Gastrocnemius medialis (tissue), 4 donors: ENCODE measurements around the gene SH2D6.

ENCODE experiments used
- POLR2A ChIP-seq, 2 donors: fragments of 450-650 bp; IDR thresholded peaks; one replicate each; pipeline ENCODE4 v1.6.1; 2017; ENCODE audit warnings: antibody characterized with exemption in 2 of 2, mild to moderate bottlenecking in 2 of 2, moderate library complexity in 2 of 2
- TF ChIP-seq, protein P1 (sequence below), 5 experiments: fragments of 450-650 bp in 3 of 5; fragments of 200-600 bp in 2 of 5; sonication (generic) in 2 of 5; IDR thresholded peaks in 4 of 5; conservative IDR thresholded peaks in 1 of 5; 1 replicate in 4 of 5; 2 replicates in 1 of 5; pipeline ENCODE4 v1.5.1; 2016 to 2019; ENCODE audit warnings: antibody characterized with exemption in 5 of 5, mild to moderate bottlenecking in 3 of 5, moderate library complexity in 3 of 5

DNA sequence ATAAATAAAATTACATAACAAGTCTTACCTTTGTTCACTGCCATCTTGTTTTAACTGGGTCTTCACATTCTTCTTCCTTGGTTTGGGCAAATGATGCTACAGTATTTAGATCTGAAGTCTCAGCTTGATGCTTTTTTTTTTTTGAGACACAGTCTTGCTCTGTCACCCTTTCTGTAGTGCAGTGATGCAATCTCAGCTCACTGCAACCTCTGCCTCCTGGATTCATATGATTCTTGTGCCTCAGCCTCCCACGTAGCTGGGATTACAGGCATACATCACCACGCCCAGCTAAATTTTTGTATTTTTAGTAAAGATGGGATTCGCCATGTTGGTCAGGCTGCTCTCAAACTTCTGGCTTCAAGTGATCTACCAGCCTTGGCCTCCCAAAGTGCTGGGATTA, 67.3 kb downstream of the SH2D6 start:
- TF ChIP-seq, protein P1, sequence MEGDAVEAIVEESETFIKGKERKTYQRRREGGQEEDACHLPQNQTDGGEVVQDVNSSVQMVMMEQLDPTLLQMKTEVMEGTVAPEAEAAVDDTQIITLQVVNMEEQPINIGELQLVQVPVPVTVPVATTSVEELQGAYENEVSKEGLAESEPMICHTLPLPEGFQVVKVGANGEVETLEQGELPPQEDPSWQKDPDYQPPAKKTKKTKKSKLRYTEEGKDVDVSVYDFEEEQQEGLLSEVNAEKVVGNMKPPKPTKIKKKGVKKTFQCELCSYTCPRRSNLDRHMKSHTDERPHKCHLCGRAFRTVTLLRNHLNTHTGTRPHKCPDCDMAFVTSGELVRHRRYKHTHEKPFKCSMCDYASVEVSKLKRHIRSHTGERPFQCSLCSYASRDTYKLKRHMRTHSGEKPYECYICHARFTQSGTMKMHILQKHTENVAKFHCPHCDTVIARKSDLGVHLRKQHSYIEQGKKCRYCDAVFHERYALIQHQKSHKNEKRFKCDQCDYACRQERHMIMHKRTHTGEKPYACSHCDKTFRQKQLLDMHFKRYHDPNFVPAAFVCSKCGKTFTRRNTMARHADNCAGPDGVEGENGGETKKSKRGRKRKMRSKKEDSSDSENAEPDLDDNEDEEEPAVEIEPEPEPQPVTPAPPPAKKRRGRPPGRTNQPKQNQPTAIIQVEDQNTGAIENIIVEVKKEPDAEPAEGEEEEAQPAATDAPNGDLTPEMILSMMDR (IDR thresholded peaks at IDR 0.05 in 4 of 5, conservative IDR thresholded peaks at IDR 0.05 in 1 of 5) = no peak
- no peak for TF ChIP-seq POLR2A (IDR thresholded peaks at IDR 0.05)
